GDM1 (cell line): ENCODE results near the gene AZU1.
"Not testable (repeated sequence)": the region's sequence is repeated elsewhere in the genome, so short reads cannot be mapped to it uniquely, and the experiment has no call there.

Experiments used
- DNase-seq: peaks from one replicate; lab custom pipeline; 2025; lab: John Stamatoyannopoulos, UW

Gene AZU1

GRCh38 chr19:810883-811489 lies 16.7 kb upstream of the AZU1 start:
- DNase-seq = no peak

- DNase-seq = no peak
Observed at GRCh38 chr19:811506-812048, 16.1 kb upstream of the AZU1 start.

- DNase-seq = no peak
Observed at GRCh38 chr19:812049-812746, 15.4 kb upstream of the AZU1 start.

GRCh38 chr19:812747-813218 lies 14.9 kb upstream of the AZU1 start:
- no peak for DNase-seq

DNA sequence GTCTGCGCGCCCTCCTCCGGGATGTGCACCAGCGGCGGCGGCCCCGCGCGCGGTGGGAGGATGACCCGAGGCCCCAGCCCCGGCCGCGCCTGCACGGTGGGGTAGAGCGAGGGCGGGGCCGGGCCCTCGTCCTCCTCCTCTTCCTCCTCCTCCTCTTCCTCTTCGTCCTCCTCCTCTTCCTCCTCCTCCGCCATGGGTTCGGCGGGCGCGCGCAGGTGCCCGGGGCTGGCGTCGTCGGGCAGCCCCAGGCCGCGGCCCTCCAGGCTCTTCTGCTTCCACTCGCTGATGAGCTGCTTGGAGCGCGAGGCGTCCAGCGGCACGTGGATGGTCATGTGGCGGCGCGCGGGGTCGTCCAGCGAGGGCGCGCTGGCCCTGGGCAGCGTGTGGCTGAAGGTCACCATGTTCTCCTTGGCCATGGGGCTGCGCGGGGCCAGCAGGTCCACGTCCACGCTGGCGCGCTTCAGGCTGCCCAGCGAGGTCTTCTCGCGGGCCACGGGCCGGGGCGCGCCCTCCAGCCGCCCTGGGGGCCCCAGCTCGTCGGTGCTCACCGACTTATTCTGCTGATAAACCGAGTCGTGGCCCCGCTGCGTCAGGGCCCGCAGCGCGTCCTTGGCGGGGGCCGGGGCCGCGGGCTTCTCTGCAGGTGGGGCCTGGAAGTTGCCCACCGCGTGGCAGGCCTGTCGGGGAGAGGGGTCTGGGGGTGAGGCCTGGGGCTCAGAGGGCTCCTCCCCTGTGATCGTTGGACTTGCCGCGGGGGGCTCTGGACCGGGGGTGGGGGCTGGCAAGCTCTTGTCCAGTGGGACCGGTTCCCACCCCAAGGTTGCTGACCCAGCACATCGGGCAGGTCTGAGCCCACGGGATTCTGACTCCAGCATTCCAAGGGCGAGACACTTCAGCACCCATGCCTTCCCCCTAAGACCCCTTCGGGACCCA lies 14.2 kb upstream of the AZU1 start:
- DNase-seq = no peak

DNA sequence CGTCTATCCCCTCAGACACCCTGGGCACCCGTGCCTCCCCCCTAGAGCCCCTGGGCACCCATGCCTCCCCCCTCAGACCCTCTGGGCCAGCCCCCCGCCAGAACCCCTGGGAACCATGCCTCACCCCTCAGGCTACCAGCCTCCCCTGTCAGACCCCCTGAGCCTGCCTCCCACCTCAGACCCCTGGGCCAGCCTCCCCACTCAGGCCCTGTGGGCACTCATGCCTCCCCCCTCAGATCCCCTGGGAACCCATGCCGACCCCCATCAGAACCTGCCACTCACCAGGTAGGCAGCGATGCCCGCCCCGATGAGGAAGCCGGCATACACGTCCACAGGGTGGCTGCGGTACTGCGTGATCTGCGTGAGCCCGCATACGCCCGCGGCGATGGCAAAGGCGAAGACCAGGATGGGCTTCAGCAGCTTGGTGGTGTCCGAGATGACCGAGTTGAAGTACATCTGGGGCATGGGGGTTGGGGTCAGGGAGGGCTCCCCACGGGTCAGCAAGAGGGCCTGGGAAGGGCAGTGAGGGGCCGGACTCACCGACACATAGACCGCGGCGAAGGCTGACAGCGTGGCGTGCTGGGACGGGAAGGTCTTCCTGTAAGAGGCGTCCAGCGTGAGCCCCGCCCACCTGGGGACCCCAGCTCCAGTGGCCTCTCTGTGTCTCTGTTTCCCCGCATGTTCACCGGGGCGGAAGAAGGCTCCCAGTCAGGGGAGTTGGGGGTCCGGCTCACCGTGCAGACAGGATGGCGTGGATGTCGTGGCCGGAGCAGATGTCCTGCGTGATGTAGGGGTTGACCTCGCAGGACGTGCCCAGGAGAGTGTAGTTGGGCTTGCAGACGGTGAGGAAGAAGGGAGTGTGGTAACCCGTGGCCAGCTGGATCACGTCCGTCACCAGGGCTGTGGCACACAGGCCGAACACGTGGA lies 13.2 kb upstream of the AZU1 start:
- no peak for DNase-seq

- no peak for DNase-seq
Observed at GRCh38 chr19:815079-815774, 12.4 kb upstream of the AZU1 start.

DNA sequence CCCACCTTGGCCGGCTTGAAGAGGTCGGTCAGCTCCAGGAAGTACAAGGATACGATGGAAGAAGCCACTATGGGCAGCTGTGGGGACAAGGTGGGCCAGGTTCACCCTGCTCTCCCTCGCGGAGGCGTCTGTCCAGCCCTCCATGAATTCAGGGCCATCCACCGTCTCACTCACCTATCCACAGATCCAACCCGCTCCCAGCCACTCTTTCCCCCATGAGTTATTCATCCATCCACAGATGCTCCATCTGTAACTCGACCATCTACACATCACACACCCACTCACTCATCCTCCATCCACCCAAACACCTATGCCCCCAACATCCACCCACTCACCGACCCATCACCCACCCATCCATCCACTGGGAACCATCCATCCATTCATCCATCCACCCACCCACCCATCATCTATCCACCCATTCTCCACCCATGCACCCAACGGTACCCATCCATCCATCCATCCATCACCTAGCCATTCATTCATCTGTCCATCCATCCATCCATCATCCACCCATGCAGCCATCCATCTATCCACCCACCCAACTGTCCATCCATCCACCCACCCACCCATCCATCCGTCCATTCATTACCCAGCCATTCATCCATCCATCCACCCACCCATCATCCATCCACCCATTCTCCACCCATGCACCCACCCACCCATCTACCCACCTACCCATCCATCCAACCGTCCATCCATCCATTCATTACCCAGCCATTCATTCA lies 11.7 kb upstream of the AZU1 start:
- DNase-seq = no peak

GRCh38 chr19:816500-816857 lies 11.2 kb upstream of the AZU1 start:
- DNase-seq = no peak

GRCh38 chr19:820212-820611 lies 7.4 kb upstream of the AZU1 start:
- not testable (repeated sequence) for DNase-seq

GRCh38 chr19:821231-821824 lies 6.3 kb upstream of the AZU1 start:
- no peak for DNase-seq

DNA sequence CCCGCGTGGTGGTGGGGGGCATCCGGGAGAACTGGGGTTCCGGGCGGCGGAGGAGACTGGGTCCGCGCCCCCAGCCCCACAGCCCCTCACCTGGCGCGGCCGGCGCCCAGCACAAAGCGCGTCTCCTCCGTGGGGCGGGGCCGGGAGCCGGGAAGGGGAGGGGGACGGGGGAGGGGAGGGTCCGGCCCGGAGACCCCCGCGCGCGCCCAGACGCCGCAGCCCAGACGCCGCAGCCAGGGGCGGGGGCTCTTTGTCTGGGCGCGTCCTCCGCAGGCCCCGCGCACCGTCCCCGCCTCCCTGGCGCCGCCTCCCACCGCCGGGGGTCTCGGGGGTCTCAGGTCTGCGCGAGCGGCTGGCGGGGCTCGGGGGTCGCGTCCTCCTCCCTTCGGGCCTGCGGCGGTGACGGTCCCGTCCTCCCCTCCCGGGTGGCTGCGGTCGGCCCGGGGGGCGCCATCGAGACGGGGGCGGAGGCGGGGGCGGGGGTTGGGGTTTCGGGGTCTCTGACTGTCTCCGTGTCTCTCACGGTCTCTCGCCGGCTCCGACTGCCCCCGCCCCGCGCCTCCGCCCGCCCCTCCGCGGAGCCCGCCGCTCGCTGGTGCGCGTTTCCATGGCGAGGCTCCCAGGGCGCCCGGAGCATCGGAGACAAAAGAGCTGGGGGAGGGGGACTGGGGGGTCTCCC lies 5.7 kb upstream of the AZU1 start, which contains the start of gene PLPPR3:
Gene PLPPR3, minus strand, starts transcription at position 131 of the 679 bp plus-strand sequence. CDS start 396 bp downstream, outside the sequence.
- DNase-seq = no peak

DNA sequence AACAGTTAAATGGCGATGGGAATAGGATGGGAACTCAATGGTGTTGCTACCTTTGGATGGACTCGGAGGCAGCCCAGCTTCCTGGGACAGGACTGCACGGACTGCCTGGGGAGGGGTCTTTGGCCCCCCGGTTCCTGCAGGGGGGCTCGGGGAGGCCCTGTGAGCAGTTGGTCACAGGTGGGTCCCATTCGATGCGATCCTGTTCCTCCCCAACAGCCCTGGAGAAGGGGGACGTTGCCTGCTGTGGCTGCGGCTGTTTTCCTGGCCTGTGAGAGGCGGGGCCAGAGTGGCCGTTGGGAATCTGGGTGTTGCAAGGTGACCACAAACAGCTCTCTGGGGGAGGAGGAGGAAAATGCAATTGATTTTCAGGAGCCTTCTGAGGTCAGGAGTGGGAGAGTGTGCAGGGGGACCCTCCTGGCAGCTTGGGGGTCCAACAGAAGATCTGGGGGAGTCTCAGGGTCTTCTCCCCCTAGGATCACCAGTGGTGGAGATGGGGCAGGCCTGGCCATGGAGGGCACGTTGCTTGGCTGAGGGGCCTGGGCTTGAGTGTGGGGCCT lies 4.0 kb upstream of the AZU1 start:
- DNase-seq = no peak

DNA sequence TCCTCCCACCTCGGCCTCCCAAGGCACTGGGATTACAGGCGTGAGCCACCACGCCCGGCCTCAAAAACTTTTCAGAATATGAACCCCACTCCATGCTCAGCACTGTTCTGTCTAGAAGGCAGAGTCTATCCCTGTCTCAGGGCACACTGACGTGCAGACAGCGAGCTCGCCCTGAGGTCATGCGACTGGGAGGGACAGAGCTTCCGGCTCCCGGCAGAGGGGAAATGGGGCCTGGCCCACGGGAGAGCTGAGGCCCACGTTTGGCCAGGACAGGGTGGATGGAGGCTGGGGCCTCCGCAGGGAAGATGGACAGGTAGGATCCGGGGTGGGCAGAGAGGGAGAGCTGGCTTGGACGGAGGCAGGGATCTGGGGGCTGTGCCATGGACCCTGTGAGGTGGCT lies 2.8 kb upstream of the AZU1 start:
- DNase-seq = no peak

DNA sequence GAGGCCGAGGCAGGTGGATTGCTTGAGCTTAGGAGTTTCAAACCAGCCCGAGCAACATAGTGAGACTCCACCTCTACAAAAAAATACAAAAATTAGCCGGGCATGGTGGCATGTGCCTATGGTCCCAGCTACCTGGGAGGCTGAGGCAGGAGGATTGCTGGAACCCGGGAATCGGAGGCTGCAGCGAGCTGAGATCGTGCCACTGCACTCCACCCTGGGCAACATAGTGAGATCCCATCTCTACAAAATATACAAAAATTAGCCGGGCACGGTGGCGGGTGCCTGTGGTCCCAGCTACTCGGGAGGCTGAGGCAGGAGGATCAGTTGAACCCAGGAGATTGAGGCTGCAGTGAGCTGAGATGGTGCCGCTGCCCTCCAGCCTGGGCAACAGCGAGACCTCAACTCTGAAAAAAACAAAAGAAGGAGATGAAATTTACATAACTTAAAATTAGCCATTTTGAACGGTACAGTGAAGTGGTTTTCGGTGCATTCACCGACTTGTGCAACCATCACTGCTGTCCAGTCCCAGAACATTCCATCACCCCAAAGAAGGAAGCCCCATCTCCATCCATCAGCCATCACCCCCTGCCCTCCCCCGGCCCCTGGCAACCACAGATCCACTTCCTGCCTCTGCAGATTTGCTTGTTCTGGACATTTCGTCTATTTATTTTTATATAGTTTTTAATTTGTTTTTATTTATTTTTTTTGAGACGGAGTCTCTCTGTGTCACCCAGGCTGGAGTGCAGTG lies 1.6 kb upstream of the AZU1 start:
- DNase-seq = no peak

DNA sequence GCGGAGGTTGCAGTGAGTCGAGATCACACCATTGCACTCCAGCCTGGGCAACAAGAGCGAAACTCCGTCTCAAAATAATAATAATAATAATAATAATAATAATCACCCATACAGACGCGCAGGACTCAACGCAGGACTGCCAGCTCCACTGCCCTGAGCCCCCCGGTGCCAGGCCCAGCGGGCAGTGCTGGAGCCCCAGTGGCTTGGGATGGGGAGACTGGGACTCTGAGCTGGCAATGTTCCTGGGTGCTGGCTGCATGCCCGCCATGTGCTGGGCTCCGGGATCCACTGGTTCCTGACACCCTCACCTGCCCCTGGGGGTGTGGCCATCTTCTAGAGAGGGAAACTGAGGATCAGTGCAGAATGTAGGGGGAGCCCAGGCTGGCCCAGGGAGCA lies 325 bp upstream of the AZU1 start:
- DNase-seq = no peak

- DNase-seq = no peak
Observed at GRCh38 chr19:829129-829758, 1.6 kb downstream of the AZU1 start.
